ENCODE results near the gene HMGXB4. TPM values are rescaled to one million over a fixed set of nuclear protein-coding genes. Genes with fewer than 3 reads are reported as not detected.

The HMGXB4 gene
- total and polyA plus RNA-seq, 4 donors, result 4.0 to 9.9 (median 7.5) TPM

DNA sequence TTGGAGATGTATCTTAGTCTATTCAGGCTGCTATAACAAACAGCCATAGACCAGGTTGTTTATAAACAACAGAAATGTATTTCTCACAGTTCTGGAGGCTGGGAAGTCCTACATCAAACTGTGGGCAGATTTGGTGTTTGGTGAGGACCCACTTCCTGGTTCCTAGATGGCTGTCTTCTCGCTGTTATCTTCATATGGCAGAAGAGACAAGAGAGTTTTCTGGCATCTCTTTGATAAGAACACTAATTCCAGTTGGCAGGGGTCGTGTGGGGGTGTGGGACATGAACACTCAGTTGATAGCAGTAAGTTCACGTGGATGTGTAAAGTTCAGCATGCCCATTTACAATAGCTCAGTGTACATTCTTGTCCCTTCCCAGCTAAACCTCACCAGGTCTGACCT, 41.3 kb upstream of the HMGXB4 start:
- Histone ChIP-seq H3K27me3 (ENCODE audit: control insufficient read depth in 4 of 4, insufficient read depth in 4 of 4, low read length in 3 of 4) (peaks cover 0 to 3% (median 0%) of the 10 kb centered on the region in 4 donors), H3K4me3 (ENCODE audit: low read depth in 1 of 3, low read length in 3 of 3) (no peak overlapping the region), H3K27ac (ENCODE audit: low read depth in 1 of 2, low read length in 2 of 2) (no peak overlapping the region), H3K4me1 (ENCODE audit: control insufficient read depth in 4 of 4, insufficient read depth in 4 of 4, low read length in 3 of 4) (no peaks in the 10 kb centered on the region), H3K36me3 (ENCODE audit: control insufficient read depth in 4 of 4, insufficient read depth in 3 of 4, low read depth in 1 of 4, low read length in 3 of 4) (no peaks in the 10 kb centered on the region), H3K9ac (ENCODE audit: low read depth in 1 of 2, low read length in 2 of 2) (no peak overlapping the region), H3K9me3 (ENCODE audit: control insufficient read depth in 4 of 4, low read length in 3 of 4) (no peaks in the 10 kb centered on the region)
- WGBS, result 49% methylated on average over 3 of the region's 3 CpGs
- TF ChIP-seq FOXA1 (IDR thresholded peaks at IDR 0.05), result no peak
- TF ChIP-seq, protein P1, sequence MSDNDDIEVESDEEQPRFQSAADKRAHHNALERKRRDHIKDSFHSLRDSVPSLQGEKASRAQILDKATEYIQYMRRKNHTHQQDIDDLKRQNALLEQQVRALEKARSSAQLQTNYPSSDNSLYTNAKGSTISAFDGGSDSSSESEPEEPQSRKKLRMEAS (IDR thresholded peaks at IDR 0.05), result no peak
- DNase-seq (ENCODE audit: low spot score), result no peak

DNA sequence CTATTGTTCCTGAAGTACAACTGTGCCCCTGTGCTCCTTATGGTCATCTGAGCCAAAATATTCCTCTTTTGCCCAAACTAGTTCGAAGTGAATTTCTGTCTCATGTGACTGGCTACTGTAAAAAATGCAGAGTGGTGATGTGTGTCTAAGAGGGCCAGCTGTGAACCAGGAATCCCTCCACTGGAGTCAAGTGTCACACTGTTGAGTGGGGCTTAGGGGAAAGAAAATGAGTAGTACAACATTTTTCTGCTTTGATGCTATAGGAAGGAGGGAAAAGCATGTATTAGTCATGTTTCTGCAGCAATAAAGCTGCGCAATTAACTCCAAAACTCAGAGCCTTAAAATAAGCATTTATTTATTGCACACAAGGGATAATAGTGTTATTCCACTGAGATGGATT, 39.8 kb upstream of the HMGXB4 start:
- H3K27ac ChIP-seq (ENCODE audit: low read depth in 1 of 2, low read length in 2 of 2), result no peak overlapping the region
- H3K4me1 ChIP-seq (ENCODE audit: control insufficient read depth in 4 of 4, insufficient read depth in 4 of 4, low read length in 3 of 4), result no peaks in the 10 kb centered on the region
- no peak overlapping the region for H3K4me3 ChIP-seq (ENCODE audit: low read depth in 1 of 3, low read length in 3 of 3)
- H3K27me3 ChIP-seq (ENCODE audit: control insufficient read depth in 4 of 4, insufficient read depth in 4 of 4, low read length in 3 of 4), result peaks cover 0 to 3% (median 0%) of the 10 kb centered on the region in 4 donors
- no peaks in the 10 kb centered on the region for H3K36me3 ChIP-seq (ENCODE audit: control insufficient read depth in 4 of 4, insufficient read depth in 3 of 4, low read depth in 1 of 4, low read length in 3 of 4)
- no peak for TF ChIP-seq TAF1 (conservative IDR thresholded peaks at IDR 0.05)
- TF ChIP-seq FOXA1 (IDR thresholded peaks at IDR 0.05), result no peak
- no peak overlapping the region for H3K9ac ChIP-seq (ENCODE audit: low read depth in 1 of 2, low read length in 2 of 2)
- no peaks in the 10 kb centered on the region for H3K9me3 ChIP-seq (ENCODE audit: control insufficient read depth in 4 of 4, low read length in 3 of 4)
- no peak for DNase-seq (ENCODE audit: low spot score)
- WGBS, result 83% methylated on average over 2 of the region's 2 CpGs

DNA sequence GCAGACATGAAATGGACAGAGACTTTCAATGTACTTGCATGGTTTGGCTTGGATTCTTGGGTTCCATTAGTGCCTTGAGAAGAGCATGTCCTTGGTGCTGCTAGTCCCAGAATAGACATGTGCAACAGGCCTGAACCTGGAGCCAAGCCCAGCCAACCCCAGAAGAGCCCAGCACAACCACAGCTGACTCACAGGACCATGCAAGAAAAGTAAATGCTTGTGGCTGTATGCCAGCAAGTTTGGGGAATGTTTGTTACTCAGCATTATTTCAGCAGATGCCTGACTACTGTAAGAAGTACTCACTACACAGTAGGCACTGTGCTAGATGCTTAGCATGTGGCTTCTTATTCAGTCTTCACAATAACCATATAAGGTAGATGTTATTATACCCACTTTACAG, 39.2 kb upstream of the HMGXB4 start:
- no peak overlapping the region for H3K4me3 ChIP-seq (ENCODE audit: low read depth in 1 of 3, low read length in 3 of 3)
- peaks cover 0 to 3% (median 0%) of the 10 kb centered on the region in 4 donors for H3K27me3 ChIP-seq (ENCODE audit: control insufficient read depth in 4 of 4, insufficient read depth in 4 of 4, low read length in 3 of 4)
- TF ChIP-seq EGR1 (IDR thresholded peaks at IDR 0.05; ENCODE audit: low read depth in 2 of 2), result no peak
- TF ChIP-seq NR2F2 (IDR thresholded peaks at IDR 0.05), result no peak
- TF ChIP-seq RAD21 (IDR thresholded peaks at IDR 0.05), result no peak
- TF ChIP-seq TAF1 (conservative IDR thresholded peaks at IDR 0.05), result no peak
- no peak for TF ChIP-seq JUND (IDR thresholded peaks at IDR 0.05)
- TF ChIP-seq HNF4A (conservative IDR thresholded peaks at IDR 0.05), result no peak
- no peak for TF ChIP-seq GABPA (IDR thresholded peaks at IDR 0.05 in 1 of 2, conservative IDR thresholded peaks at IDR 0.05 in 1 of 2)
- TF ChIP-seq, protein P2, sequence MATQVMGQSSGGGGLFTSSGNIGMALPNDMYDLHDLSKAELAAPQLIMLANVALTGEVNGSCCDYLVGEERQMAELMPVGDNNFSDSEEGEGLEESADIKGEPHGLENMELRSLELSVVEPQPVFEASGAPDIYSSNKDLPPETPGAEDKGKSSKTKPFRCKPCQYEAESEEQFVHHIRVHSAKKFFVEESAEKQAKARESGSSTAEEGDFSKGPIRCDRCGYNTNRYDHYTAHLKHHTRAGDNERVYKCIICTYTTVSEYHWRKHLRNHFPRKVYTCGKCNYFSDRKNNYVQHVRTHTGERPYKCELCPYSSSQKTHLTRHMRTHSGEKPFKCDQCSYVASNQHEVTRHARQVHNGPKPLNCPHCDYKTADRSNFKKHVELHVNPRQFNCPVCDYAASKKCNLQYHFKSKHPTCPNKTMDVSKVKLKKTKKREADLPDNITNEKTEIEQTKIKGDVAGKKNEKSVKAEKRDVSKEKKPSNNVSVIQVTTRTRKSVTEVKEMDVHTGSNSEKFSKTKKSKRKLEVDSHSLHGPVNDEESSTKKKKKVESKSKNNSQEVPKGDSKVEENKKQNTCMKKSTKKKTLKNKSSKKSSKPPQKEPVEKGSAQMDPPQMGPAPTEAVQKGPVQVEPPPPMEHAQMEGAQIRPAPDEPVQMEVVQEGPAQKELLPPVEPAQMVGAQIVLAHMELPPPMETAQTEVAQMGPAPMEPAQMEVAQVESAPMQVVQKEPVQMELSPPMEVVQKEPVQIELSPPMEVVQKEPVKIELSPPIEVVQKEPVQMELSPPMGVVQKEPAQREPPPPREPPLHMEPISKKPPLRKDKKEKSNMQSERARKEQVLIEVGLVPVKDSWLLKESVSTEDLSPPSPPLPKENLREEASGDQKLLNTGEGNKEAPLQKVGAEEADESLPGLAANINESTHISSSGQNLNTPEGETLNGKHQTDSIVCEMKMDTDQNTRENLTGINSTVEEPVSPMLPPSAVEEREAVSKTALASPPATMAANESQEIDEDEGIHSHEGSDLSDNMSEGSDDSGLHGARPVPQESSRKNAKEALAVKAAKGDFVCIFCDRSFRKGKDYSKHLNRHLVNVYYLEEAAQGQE (IDR thresholded peaks at IDR 0.05), result no peak
- no peak for TF ChIP-seq SP1 (IDR thresholded peaks at IDR 0.05)
- TF ChIP-seq FOXA2 (IDR thresholded peaks at IDR 0.05), result no peak
- no peak for TF ChIP-seq RXRA (IDR thresholded peaks at IDR 0.05)
- TF ChIP-seq YY1 (IDR thresholded peaks at IDR 0.05), result no peak
- TF ChIP-seq, protein P3, sequence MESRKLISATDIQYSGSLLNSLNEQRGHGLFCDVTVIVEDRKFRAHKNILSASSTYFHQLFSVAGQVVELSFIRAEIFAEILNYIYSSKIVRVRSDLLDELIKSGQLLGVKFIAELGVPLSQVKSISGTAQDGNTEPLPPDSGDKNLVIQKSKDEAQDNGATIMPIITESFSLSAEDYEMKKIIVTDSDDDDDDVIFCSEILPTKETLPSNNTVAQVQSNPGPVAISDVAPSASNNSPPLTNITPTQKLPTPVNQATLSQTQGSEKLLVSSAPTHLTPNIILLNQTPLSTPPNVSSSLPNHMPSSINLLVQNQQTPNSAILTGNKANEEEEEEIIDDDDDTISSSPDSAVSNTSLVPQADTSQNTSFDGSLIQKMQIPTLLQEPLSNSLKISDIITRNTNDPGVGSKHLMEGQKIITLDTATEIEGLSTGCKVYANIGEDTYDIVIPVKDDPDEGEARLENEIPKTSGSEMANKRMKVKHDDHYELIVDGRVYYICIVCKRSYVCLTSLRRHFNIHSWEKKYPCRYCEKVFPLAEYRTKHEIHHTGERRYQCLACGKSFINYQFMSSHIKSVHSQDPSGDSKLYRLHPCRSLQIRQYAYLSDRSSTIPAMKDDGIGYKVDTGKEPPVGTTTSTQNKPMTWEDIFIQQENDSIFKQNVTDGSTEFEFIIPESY (IDR thresholded peaks at IDR 0.05), result no peak
- TF ChIP-seq, protein P4, sequence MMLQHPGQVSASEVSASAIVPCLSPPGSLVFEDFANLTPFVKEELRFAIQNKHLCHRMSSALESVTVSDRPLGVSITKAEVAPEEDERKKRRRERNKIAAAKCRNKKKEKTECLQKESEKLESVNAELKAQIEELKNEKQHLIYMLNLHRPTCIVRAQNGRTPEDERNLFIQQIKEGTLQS (IDR thresholded peaks at IDR 0.05), result no peak
- TF ChIP-seq, protein P5, sequence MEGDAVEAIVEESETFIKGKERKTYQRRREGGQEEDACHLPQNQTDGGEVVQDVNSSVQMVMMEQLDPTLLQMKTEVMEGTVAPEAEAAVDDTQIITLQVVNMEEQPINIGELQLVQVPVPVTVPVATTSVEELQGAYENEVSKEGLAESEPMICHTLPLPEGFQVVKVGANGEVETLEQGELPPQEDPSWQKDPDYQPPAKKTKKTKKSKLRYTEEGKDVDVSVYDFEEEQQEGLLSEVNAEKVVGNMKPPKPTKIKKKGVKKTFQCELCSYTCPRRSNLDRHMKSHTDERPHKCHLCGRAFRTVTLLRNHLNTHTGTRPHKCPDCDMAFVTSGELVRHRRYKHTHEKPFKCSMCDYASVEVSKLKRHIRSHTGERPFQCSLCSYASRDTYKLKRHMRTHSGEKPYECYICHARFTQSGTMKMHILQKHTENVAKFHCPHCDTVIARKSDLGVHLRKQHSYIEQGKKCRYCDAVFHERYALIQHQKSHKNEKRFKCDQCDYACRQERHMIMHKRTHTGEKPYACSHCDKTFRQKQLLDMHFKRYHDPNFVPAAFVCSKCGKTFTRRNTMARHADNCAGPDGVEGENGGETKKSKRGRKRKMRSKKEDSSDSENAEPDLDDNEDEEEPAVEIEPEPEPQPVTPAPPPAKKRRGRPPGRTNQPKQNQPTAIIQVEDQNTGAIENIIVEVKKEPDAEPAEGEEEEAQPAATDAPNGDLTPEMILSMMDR (IDR thresholded peaks at IDR 0.05; ENCODE audit: low read depth, low read length, missing input control), result no peak

More for the DNA sequence above, 39.2 kb upstream of the HMGXB4 start:
- peak; percentile 27 for DNase-seq (ENCODE audit: low spot score)
- Histone ChIP-seq H3K9ac (ENCODE audit: low read depth in 1 of 2, low read length in 2 of 2) (no peak overlapping the region), H3K27ac (ENCODE audit: low read depth in 1 of 2, low read length in 2 of 2) (no peak overlapping the region), H3K36me3 (ENCODE audit: control insufficient read depth in 4 of 4, insufficient read depth in 3 of 4, low read depth in 1 of 4, low read length in 3 of 4) (no peaks in the 10 kb centered on the region), H3K4me1 (ENCODE audit: control insufficient read depth in 4 of 4, insufficient read depth in 4 of 4, low read length in 3 of 4) (no peaks in the 10 kb centered on the region), H3K9me3 (ENCODE audit: control insufficient read depth in 4 of 4, low read length in 3 of 4) (no peaks in the 10 kb centered on the region)

Data from liver (tissue), 9 donors.